NB4 (cell line): Measurements from ENCODE around the gene SGCA.

Experiments
- DNase-seq: peaks from one replicate; pipeline ENCODE4 v3.0.0; 2010; ENCODE audit warnings: low read depth
- H3K4me3 ChIP-seq: one replicate; pipeline ENCODE4 v1.5.1; 2011; ENCODE audit warnings: mild to moderate bottlenecking, low read depth, low read length, moderate library complexity
- MYC ChIP-seq: IDR thresholded peaks from 2 replicates; pipeline ENCODE4 v1.6.1; 2011; ENCODE audit warnings: low read depth, low read length
- POLR2A ChIP-seq: IDR thresholded peaks from 2 replicates; pipeline ENCODE4 v1.6.1; 2011; ENCODE audit warnings: mild to moderate bottlenecking; ENCODE audit not compliant: insufficient read length; ENCODE audit errors: extremely low read depth
- TF ChIP-seq, protein P1 (sequence below): IDR thresholded peaks from 2 replicates; pipeline ENCODE4 v1.6.1; 2011; ENCODE audit warnings: low read depth, low read length
- TF ChIP-seq, protein P2 (sequence below): IDR thresholded peaks from one replicate; pipeline ENCODE4 v1.5.1; 2012; ENCODE audit warnings: low read depth, low read length

SGCA gene

DNA sequence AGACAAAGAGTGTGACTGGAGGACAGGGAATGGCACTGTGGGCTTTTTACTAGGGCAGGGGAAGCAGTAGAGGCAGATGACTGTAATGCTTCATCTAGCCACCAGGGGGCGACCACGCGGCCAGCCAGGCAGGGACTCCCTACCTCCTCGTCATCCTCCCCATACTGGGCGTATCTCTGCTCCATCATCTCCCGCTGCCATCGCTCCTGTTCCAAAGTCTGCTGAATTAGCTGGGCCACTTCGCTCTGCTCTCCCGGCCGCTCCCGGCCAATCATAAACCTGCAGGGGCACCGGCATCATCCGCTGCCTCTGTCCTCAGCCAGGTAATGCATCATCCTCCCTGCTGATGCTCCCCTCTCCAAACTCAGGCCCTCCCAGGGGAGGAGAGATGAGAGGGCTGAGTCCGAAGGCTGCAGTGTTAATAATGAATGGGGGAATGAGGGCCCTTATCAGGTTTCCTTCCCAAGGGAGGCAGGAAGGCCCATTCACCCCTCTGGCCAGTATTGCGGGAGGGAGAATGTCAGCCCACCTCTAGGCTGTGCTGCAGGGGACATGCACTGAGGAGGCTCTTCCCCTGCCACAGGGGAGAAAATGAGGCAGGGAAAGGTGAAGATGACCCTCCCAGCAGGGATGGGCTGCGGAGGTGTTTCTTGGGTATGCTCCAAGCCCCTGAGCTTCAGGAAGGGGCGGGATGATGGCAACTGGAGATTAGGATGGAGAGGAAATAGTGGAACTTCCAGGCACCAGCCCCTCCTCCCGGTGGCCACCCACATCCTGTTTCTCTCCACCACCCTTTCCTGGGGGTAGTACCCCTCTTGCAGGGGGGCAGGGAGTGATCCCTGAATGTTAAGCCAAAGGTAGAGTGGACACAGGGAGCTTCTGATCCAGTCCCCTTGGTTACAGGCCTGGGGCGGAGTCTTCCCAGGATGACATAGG lies 25.6 kb upstream of the SGCA start:
- TF ChIP-seq, protein P1, sequence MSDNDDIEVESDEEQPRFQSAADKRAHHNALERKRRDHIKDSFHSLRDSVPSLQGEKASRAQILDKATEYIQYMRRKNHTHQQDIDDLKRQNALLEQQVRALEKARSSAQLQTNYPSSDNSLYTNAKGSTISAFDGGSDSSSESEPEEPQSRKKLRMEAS, result peak; percentile 69; the same call in 1 of the 2 replicates
- TF ChIP-seq, protein P2, sequence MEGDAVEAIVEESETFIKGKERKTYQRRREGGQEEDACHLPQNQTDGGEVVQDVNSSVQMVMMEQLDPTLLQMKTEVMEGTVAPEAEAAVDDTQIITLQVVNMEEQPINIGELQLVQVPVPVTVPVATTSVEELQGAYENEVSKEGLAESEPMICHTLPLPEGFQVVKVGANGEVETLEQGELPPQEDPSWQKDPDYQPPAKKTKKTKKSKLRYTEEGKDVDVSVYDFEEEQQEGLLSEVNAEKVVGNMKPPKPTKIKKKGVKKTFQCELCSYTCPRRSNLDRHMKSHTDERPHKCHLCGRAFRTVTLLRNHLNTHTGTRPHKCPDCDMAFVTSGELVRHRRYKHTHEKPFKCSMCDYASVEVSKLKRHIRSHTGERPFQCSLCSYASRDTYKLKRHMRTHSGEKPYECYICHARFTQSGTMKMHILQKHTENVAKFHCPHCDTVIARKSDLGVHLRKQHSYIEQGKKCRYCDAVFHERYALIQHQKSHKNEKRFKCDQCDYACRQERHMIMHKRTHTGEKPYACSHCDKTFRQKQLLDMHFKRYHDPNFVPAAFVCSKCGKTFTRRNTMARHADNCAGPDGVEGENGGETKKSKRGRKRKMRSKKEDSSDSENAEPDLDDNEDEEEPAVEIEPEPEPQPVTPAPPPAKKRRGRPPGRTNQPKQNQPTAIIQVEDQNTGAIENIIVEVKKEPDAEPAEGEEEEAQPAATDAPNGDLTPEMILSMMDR, result peak; percentile 45
- no peak for TF ChIP-seq POLR2A
- TF ChIP-seq MYC, result no peak
- peak; percentile 70 for DNase-seq
- no peak overlapping the region for H3K4me3 ChIP-seq

DNA sequence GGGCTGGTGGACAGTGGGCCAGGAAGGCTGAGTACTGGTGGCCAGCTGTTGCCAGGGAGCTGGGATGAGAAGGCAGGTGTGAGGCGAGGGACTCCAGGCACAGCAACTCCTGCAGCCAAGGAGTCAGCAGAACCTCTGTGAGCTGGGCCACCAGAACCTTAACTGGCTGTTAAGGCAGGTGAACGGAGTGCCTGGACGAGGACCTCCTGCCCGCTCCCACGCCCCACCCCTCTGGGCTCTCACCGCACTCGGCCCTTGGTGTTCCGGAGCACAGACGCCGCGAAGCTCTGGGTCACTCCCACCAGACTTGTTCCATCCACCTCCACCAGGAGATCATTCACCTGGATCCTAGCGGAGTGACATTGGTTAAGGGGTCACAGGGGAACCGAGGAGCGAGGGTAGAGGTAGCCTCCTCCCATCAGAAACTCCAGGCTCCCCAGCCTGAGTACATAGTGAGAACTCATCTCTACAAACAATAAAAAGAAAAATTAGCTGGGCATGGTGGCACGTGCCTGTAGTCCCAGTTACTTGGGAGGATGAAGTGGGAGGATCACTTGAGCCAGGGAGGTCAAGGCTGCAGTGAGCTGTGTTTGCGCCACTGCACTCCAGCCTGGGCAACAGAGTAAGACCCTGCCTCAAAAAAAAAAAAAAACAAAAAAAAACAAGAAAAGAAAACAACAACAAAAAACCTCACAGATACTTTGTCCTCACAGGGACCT lies 24.6 kb upstream of the SGCA start:
- no peak overlapping the region for H3K4me3 ChIP-seq
- TF ChIP-seq, protein P1, result no peak
- TF ChIP-seq, protein P2, result no peak
- TF ChIP-seq POLR2A (no peak), MYC (no peak)

GRCh38 chr17:50141745-50142110 lies 24.1 kb upstream of the SGCA start:
- no peak overlapping the region for H3K4me3 ChIP-seq
- TF ChIP-seq MYC, result no peak
- TF ChIP-seq, protein P2, result no peak
- TF ChIP-seq, protein P1, result no peak
- TF ChIP-seq POLR2A, result no peak
- DNase-seq, result no peak

More for the DNA sequence above, 24.6 kb upstream of the SGCA start:
- DNase-seq, result no peak

DNA sequence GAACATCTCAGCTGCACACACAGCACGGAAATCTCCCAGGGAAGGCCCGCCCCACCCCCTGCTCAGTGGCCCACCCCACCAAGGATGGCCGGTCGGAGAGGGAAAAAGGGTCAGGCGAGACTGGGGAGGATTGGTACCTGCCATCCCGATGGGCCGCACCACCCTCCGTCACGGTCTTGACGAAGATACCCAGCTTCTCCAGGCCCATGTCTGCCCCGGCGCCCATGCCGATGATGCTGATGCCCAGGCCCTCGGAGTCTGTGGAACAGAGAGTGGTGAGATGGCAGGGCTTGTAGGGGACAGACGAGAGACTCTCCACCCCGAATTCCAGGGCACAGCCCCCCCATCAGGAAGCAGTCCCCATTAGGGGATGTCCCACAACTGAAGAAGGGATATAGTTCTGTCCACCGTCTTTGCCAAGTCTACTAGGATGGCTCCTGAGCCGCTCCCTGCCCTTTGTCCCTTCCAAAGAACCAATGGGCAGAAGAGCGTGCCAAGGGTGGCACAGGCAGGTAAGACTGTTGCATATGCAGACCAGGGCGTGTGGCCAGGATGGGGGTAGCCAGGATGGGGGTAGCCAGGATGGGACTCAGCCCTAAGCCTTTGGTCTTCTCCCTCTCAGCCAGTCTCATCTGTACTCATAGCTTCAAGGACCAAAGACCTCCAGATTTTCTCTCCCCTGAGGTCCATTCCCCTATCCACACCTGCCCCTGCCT lies 22.2 kb upstream of the SGCA start:
- H3K4me3 ChIP-seq, result no peak overlapping the region
- TF ChIP-seq, protein P2, result no peak
- TF ChIP-seq MYC (no peak), POLR2A (no peak)
- TF ChIP-seq, protein P1, result no peak
- no peak for DNase-seq

DNA sequence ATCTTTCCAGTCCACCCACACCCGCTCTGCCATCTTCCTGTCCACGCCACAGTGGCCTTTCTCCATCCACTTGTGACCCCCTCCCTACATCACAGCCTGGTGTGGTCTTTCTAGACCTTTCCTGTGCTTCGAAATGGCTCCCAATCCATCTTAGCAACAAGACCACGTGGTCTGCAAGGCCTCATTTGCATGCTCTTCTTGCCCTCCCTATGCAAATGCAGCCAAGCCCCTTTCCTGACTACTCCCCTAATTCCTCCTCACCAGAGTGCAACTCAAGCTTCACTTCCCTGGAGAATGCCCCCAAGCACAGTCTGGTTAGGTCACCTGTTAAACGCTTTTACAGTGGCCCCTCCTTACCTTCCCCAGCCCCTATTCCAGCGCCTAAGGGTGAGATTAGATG lies 21.4 kb upstream of the SGCA start:
- H3K4me3 ChIP-seq, result no peak overlapping the region
- TF ChIP-seq MYC, result no peak
- TF ChIP-seq POLR2A, result no peak
- TF ChIP-seq, protein P2, result no peak
- TF ChIP-seq, protein P1, result no peak
- DNase-seq, result no peak
